Keratinocyte (primary cell): ENCODE measurements around the gene TTC3. TPM values are rescaled to one million over a fixed set of nuclear protein-coding genes. Genes with fewer than 3 reads are reported as not detected.

Experiments
- DNase-seq: peaks from one replicate; pipeline ENCODE4 v3.0.0-alpha.2; 2011; ENCODE audit warnings: low read depth, missing footprints, low spot score
- FAIRE-seq: peaks from 2 replicates; lab custom pipeline; 2011; peaks lifted over from hg19 to GRCh38; lab: Jason Lieb, UNC
- H2AFZ ChIP-seq: 2 replicates; pipeline ENCODE4 v1.6.0; 2012; ENCODE audit warnings: low read length, control low read depth, inconsistent platforms; ENCODE audit not compliant: control insufficient read depth
- H3K27ac ChIP-seq: 2 replicates; pipeline ENCODE4 v1.5.1; 2011; ENCODE audit warnings: low read length; ENCODE audit not compliant: control insufficient read depth, insufficient read depth
- H3K27me3 ChIP-seq: 3 replicates; pipeline ENCODE4 v1.6.0; 2011; ENCODE audit warnings: low read length; ENCODE audit not compliant: control insufficient read depth, insufficient read depth; ENCODE audit errors: extremely low read depth
- H3K36me3 ChIP-seq, 2 experiments: 2 replicates in 1 of 2; 3 replicates in 1 of 2; pipeline ENCODE4 v1.5.1; 2011; ENCODE audit warnings: low read length in 2 of 2, mild to moderate bottlenecking in 1 of 2; ENCODE audit not compliant: control insufficient read depth in 2 of 2, insufficient read depth in 2 of 2; ENCODE audit errors: extremely low read depth in 1 of 2
- H3K4me1 ChIP-seq: 3 replicates; pipeline ENCODE4 v1.5.1; 2011; ENCODE audit warnings: low read length; ENCODE audit not compliant: control insufficient read depth, insufficient read depth; ENCODE audit errors: extremely low read depth
- H3K4me2 ChIP-seq: 3 replicates; pipeline ENCODE4 v1.6.0; 2011; ENCODE audit warnings: low read depth, low read length; ENCODE audit not compliant: control insufficient read depth, insufficient read depth; ENCODE audit errors: extremely low read depth
- H3K4me3 ChIP-seq, 3 experiments: fragments of 200-600 bp in 1 of 3; sonication (generic) in 1 of 3; 2 replicates in 2 of 3; 3 replicates in 1 of 3; pipeline ENCODE4 v1.5.1; 2011 to 2016; ENCODE audit warnings: low read length in 3 of 3, mild to moderate bottlenecking in 3 of 3, control low read depth in 2 of 3, inconsistent platforms in 1 of 3, low read depth in 1 of 3, mixed read lengths in 1 of 3, mixed run types in 1 of 3, moderate library complexity in 1 of 3; ENCODE audit not compliant: control insufficient read depth in 2 of 3, insufficient read depth in 2 of 3; ENCODE audit errors: extremely low read depth in 1 of 3
- H3K79me2 ChIP-seq: 2 replicates; pipeline ENCODE4 v1.6.0; 2012; ENCODE audit warnings: low read length; ENCODE audit not compliant: control insufficient read depth, insufficient read depth
- H3K9ac ChIP-seq: 3 replicates; pipeline ENCODE4 v1.6.0; 2011; ENCODE audit warnings: low read length; ENCODE audit not compliant: control insufficient read depth, insufficient read depth; ENCODE audit errors: extremely low read depth
- H3K9me1 ChIP-seq: 3 replicates; pipeline ENCODE4 v1.6.0; 2011; ENCODE audit warnings: low read length; ENCODE audit not compliant: control insufficient read depth, insufficient read depth; ENCODE audit errors: extremely low read depth
- H3K9me3 ChIP-seq: 2 replicates; pipeline ENCODE4 v1.5.1; 2012; ENCODE audit warnings: low read depth, low read length; ENCODE audit not compliant: control insufficient read depth
- H4K20me1 ChIP-seq: 3 replicates; pipeline ENCODE4 v1.6.0; 2011; ENCODE audit warnings: low read length; ENCODE audit not compliant: control insufficient read depth, insufficient read depth; ENCODE audit errors: extremely low read depth
- EZH2 ChIP-seq: IDR thresholded peaks from one replicate; pipeline ENCODE4 v1.6.1; 2012; ENCODE audit warnings: inconsistent platforms, mild to moderate bottlenecking, low read length, moderate library complexity
- dilution Hi-C: fragments of 300-500 bp; cut with MboI; formaldehyde crosslinking; loops from one replicate; pipeline ENCODE4 v1.7.0; 2020; ENCODE audit warnings: low sequenced_read_pairs; ENCODE audit not compliant: extremely low pct_ligation_motif_present
- polyA plus RNA-seq, 5 experiments: library from polyadenylated mRNA; depleted of rRNA in 3 of 5; stranded (reverse) in 3 of 5; stranded (forward) in 1 of 5; unstranded in 1 of 5; fragments of >200 nt; gene quantifications; 1 replicate in 1 of 5; 2 replicates in 3 of 5; 3 replicates in 1 of 5; pipeline versions ENCODE4 v1.2.1 to v1.2.3, GENCODE V29; 2011 to 2012; ENCODE audit warnings: missing spikeins in 2 of 5, low read depth in 1 of 5, low replicate concordance in 1 of 5
- TF ChIP-seq, protein P1 (sequence below), 3 experiments: IDR thresholded peaks in 1 of 3; conservative IDR thresholded peaks in 1 of 3; optimal IDR thresholded peaks in 1 of 3; 2 replicates in 2 of 3; 3 replicates in 1 of 3; pipeline versions ENCODE3 to v1.5.1; 2011; ENCODE audit warnings: low read length in 3 of 3, mild to moderate bottlenecking in 3 of 3, moderate library complexity in 2 of 3, control low read depth in 1 of 3, inconsistent platforms in 1 of 3; ENCODE audit not compliant: insufficient read depth in 2 of 3; ENCODE audit errors: extremely low read depth in 1 of 3

Gene TTC3
- polyA plus RNA-seq, 1 donor (not counting 4 experiments of a cell fraction or from before 2014, with no cell fraction given) = 38.5 TPM

DNA sequence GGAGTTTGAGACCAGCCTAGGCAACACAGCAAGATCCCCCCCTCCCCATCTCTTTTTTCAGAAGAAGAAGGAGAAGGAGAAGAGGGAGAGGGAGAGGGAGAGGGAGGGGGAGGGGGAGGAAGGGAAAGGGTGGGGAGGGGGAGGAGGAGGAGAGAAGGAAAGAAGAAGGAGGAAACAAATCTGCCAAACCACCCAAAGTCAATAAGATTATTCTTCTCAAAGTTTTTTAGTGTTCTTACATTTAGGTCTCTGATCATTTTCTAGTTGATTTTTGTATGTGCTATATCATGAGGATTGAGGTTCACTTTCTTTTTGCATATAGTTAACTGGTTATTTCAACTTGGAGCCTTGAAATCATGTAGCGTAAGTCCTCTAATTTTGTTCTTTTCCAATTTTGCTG lies 137.7 kb downstream of the TTC3 start:
- FAIRE-seq = no peak
- H3K9me3 ChIP-seq = no peaks in the 10 kb centered on the region
- TF ChIP-seq, protein P1, sequence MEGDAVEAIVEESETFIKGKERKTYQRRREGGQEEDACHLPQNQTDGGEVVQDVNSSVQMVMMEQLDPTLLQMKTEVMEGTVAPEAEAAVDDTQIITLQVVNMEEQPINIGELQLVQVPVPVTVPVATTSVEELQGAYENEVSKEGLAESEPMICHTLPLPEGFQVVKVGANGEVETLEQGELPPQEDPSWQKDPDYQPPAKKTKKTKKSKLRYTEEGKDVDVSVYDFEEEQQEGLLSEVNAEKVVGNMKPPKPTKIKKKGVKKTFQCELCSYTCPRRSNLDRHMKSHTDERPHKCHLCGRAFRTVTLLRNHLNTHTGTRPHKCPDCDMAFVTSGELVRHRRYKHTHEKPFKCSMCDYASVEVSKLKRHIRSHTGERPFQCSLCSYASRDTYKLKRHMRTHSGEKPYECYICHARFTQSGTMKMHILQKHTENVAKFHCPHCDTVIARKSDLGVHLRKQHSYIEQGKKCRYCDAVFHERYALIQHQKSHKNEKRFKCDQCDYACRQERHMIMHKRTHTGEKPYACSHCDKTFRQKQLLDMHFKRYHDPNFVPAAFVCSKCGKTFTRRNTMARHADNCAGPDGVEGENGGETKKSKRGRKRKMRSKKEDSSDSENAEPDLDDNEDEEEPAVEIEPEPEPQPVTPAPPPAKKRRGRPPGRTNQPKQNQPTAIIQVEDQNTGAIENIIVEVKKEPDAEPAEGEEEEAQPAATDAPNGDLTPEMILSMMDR (optimal IDR thresholded peaks at IDR 0.05 in 1 of 3, IDR thresholded peaks at IDR 0.05 in 1 of 3, conservative IDR thresholded peaks at IDR 0.05 in 1 of 3; ENCODE audit: extremely low read depth in 1 of 3, insufficient read depth in 2 of 3, low read length in 3 of 3) = no peak
- TF ChIP-seq EZH2 = no peak
- no peaks in the 10 kb centered on the region for H3K9me1 ChIP-seq
- no peaks in the 10 kb centered on the region for H4K20me1 ChIP-seq
- no peak overlapping the region for H3K4me3 ChIP-seq
- H3K4me2 ChIP-seq = no peak overlapping the region
- no peak for DNase-seq
- no peak overlapping the region for H3K9ac ChIP-seq
- H2AFZ ChIP-seq = no peak overlapping the region
- H3K36me3 ChIP-seq = no peaks in the 10 kb centered on the region
- no peaks in the 10 kb centered on the region for H3K79me2 ChIP-seq
- dilution Hi-C loops = no loop called here
- no peaks in the 10 kb centered on the region for H3K27me3 ChIP-seq
- no peak overlapping the region for H3K27ac ChIP-seq
- peaks cover 7% of the 10 kb centered on the region for H3K4me1 ChIP-seq

DNA sequence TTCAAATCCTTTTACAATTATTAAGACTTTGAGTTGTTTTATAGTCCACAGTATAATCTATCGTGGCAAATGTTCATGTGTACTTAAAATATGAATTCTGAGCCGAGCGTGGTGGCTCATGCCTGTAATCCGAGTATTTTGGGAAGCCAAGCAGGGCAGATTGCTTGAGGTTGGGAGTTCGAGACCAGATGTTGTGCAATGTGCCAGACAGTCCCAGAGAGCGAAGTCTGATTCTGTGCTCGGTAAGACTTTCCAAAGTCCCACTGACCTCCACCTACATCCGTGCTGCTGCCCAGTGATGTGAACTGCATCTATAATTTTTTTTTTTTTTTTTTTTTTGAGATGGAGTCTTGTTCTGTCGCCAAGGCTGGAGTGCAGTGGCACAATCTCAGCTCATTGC lies 141.9 kb downstream of the TTC3 start:
- H3K9ac ChIP-seq = no peak overlapping the region
- peaks cover 2% of the 10 kb centered on the region for H3K4me1 ChIP-seq
- H3K36me3 ChIP-seq = no peaks in the 10 kb centered on the region
- TF ChIP-seq, protein P1 (optimal IDR thresholded peaks at IDR 0.05 in 1 of 3, IDR thresholded peaks at IDR 0.05 in 1 of 3, conservative IDR thresholded peaks at IDR 0.05 in 1 of 3; ENCODE audit: extremely low read depth in 1 of 3, insufficient read depth in 2 of 3, low read length in 3 of 3) = no peak
- DNase-seq (no peak), FAIRE-seq (no peak)
- dilution Hi-C loops = no loop called here
- no peaks in the 10 kb centered on the region for H4K20me1 ChIP-seq
- H3K4me3 ChIP-seq = no peak overlapping the region
- H3K9me1 ChIP-seq = no peaks in the 10 kb centered on the region
- H3K4me2 ChIP-seq = no peak overlapping the region
- no peaks in the 10 kb centered on the region for H3K79me2 ChIP-seq
- H3K27ac ChIP-seq = no peak overlapping the region
- no peaks in the 10 kb centered on the region for H3K27me3 ChIP-seq
- H3K9me3 ChIP-seq = no peaks in the 10 kb centered on the region
- H2AFZ ChIP-seq = no peak overlapping the region
